IMR-90 (cell line): ENCODE results near the gene CMPK2. TPM values are rescaled to one million over a fixed set of nuclear protein-coding genes. Genes with fewer than 3 reads are reported as not detected.

ENCODE experiments used
- ATAC-seq: fragments of 200-7000 bp; cut with Tn5 transposase; 2 replicates; pipeline ENCODE4 v1.9.1; 2020; ENCODE audit warnings: low read depth, mild to moderate bottlenecking, moderate library complexity
- BruUV-seq: library from RNA; stranded (reverse); fragments of 400-500 nt; replicated peaks from 2 replicates; lab custom pipeline; 2021; lab: Mats Ljungman, UMichigan
- CTCF ChIA-PET: fragments of 300-600 bp; formaldehyde crosslinking; extraction: SDS; loops from one replicate; lab custom pipeline; 2021; ENCODE audit warnings: antibody characterized with exemption; lab: Yijun Ruan, JAX
- POLR2A ChIA-PET: fragments of 300-600 bp; sonication (Branson Sonifier 250); formaldehyde crosslinking; loops from one replicate; lab custom pipeline; 2022; ENCODE audit warnings: antibody characterized with exemption; ENCODE audit not compliant: unreplicated experiment; lab: Charles Lee
- DNase-seq: peaks from one replicate; pipeline ENCODE4 v3.0.0; 2013
- H2AFZ ChIP-seq: replicated peaks from 2 replicates; pipeline ENCODE3; 2013; ENCODE audit warnings: low read length, mild to moderate bottlenecking; ENCODE audit not compliant: poor library complexity
- H2AK5ac ChIP-seq: 2 replicates; pipeline ENCODE4 v1.6.1; 2013; ENCODE audit warnings: low read depth, low read length, inconsistent platforms
- H2AK9ac ChIP-seq: replicated peaks from 2 replicates; pipeline ENCODE3; 2013; ENCODE audit warnings: mild to moderate bottlenecking, low read depth, low read length, moderate library complexity; ENCODE audit not compliant: poor library complexity
- H2BK120ac ChIP-seq: 2 replicates; pipeline ENCODE4 v1.6.1; 2013; ENCODE audit warnings: low read depth, low read length, inconsistent platforms
- H2BK15ac ChIP-seq: 3 replicates; pipeline ENCODE4 v1.6.1; 2013; ENCODE audit warnings: low read depth, low read length, inconsistent platforms
- H2BK20ac ChIP-seq: 2 replicates; pipeline ENCODE4 v1.6.1; 2013; ENCODE audit warnings: low read depth, mild to moderate bottlenecking, inconsistent platforms, low read length, moderate library complexity
- H2BK5ac ChIP-seq: 2 replicates; pipeline ENCODE4 v1.6.1; 2013; ENCODE audit warnings: mild to moderate bottlenecking, low read depth, low read length, inconsistent platforms; ENCODE audit not compliant: poor library complexity, severe bottlenecking
- H3K14ac ChIP-seq: replicated peaks from 2 replicates; pipeline ENCODE4 v1.6.1; 2013; ENCODE audit warnings: low read depth, low read length, inconsistent platforms
- H3K18ac ChIP-seq: 2 replicates; pipeline ENCODE4 v1.6.1; 2013; ENCODE audit warnings: low read depth, low read length, control low read depth
- H3K23ac ChIP-seq: 2 replicates; pipeline ENCODE4 v1.6.1; 2013; ENCODE audit warnings: low read depth, low read length, inconsistent platforms
- H3K27ac ChIP-seq: 2 replicates; pipeline ENCODE4 v1.5.1; 2013; ENCODE audit warnings: mild to moderate bottlenecking, control low read depth, low read length; ENCODE audit not compliant: insufficient read depth
- H3K27me3 ChIP-seq: 2 replicates; pipeline ENCODE4 v1.6.1; 2013; ENCODE audit warnings: low read length; ENCODE audit not compliant: control insufficient read depth, insufficient read depth
- H3K36me3 ChIP-seq: 2 replicates; pipeline ENCODE4 v1.6.1; 2013; ENCODE audit warnings: low read length, mixed read lengths; ENCODE audit not compliant: control insufficient read depth, insufficient read depth
- H3K4ac ChIP-seq: 2 replicates; pipeline ENCODE4 v1.6.1; 2013; ENCODE audit warnings: low read depth, low read length, inconsistent platforms
- H3K4me1 ChIP-seq: 2 replicates; pipeline ENCODE4 v1.6.1; 2013; ENCODE audit warnings: low read length, mixed read lengths; ENCODE audit not compliant: control insufficient read depth, insufficient read depth
- H3K4me2 ChIP-seq: 2 replicates; pipeline ENCODE4 v1.6.1; 2013; ENCODE audit warnings: low read depth, mild to moderate bottlenecking, control low read depth, low read length, moderate library complexity
- H3K4me3 ChIP-seq: 2 replicates; pipeline ENCODE4 v1.5.1; 2013; ENCODE audit warnings: low read depth, mild to moderate bottlenecking, control low read depth, low read length, moderate library complexity; ENCODE audit not compliant: insufficient read depth
- H3K56ac ChIP-seq: 2 replicates; pipeline ENCODE4 v1.6.1; 2013; ENCODE audit warnings: low read length, inconsistent platforms; ENCODE audit not compliant: insufficient read depth; ENCODE audit errors: extremely low read depth
- H3K79me1 ChIP-seq, 2 experiments: 2 replicates each; pipeline ENCODE4 v1.6.1; 2013; ENCODE audit warnings: low read length in 2 of 2, inconsistent platforms in 1 of 2, low read depth in 1 of 2
- H3K9ac ChIP-seq: 2 replicates; pipeline ENCODE4 v1.6.1; 2013; ENCODE audit warnings: low read depth, low read length, control low read depth
- H3K9me1 ChIP-seq: 2 replicates; pipeline ENCODE4 v1.6.1; 2013; ENCODE audit warnings: low read length, inconsistent platforms; ENCODE audit not compliant: insufficient read depth
- H3K9me3 ChIP-seq: 2 replicates; pipeline ENCODE4 v1.6.1; 2013; ENCODE audit warnings: low read length; ENCODE audit not compliant: control insufficient read depth, insufficient read depth
- H4K20me1 ChIP-seq: 2 replicates; pipeline ENCODE4 v1.6.1; 2013; ENCODE audit warnings: low read length, inconsistent platforms; ENCODE audit not compliant: insufficient read depth
- H4K5ac ChIP-seq: 2 replicates; pipeline ENCODE4 v1.6.1; 2013; ENCODE audit warnings: mild to moderate bottlenecking, low read depth, low read length, control low read depth
- H4K8ac ChIP-seq, 2 experiments: 2 replicates each; pipeline ENCODE4 v1.6.1; 2013; ENCODE audit warnings: low read depth in 2 of 2, low read length in 2 of 2, control low read depth in 1 of 2, inconsistent platforms in 1 of 2
- H4K91ac ChIP-seq: 2 replicates; pipeline ENCODE4 v1.6.1; 2013; ENCODE audit warnings: low read depth, low read length, inconsistent platforms; ENCODE audit not compliant: insufficient read depth
- CTCF ChIP-seq: conservative IDR thresholded peaks from 2 replicates; pipeline ENCODE4 v1.5.1; 2012; ENCODE audit warnings: mild to moderate bottlenecking, low read depth, low read length, improper control_type of control experiment
- ELK1 ChIP-seq: fragments of 150-350 bp; IDR thresholded peaks from 2 replicates; pipeline ENCODE4 v1.6.1; 2016; ENCODE audit warnings: low read depth, mild to moderate bottlenecking, low read length, moderate library complexity, borderline replicate concordance
- FOS ChIP-seq: fragments of 150-350 bp; IDR thresholded peaks from 2 replicates; pipeline ENCODE4 v1.6.1; 2016; ENCODE audit warnings: low read depth, low read length
- MXI1 ChIP-seq: IDR thresholded peaks from 2 replicates; pipeline ENCODE4 v1.6.1; 2012; ENCODE audit warnings: low read depth, mild to moderate bottlenecking, low read length, moderate library complexity, borderline replicate concordance
- POLR2A ChIP-seq: IDR thresholded peaks from 2 replicates; pipeline ENCODE4 v1.6.1; 2012; ENCODE audit warnings: mild to moderate bottlenecking, low read depth, low read length
- RCOR1 ChIP-seq: IDR thresholded peaks from 2 replicates; pipeline ENCODE4 v1.6.1; 2012; ENCODE audit warnings: mild to moderate bottlenecking, low read length, improper control_type of control experiment; ENCODE audit not compliant: insufficient replicate concordance
- RFX5 ChIP-seq: IDR thresholded peaks from 2 replicates; pipeline ENCODE4 v1.8.0; 2012; ENCODE audit warnings: low read depth, mild to moderate bottlenecking, low read length, moderate library complexity
- USF2 ChIP-seq: fragments of 150-350 bp; IDR thresholded peaks from 2 replicates; pipeline ENCODE4 v1.6.1; 2017; ENCODE audit warnings: mild to moderate bottlenecking, antibody characterized with exemption, low read length, low read depth
- WGBS, 2 experiments: methylation state at CpG; one replicate each; pipeline versions ENCODE4 v1.1.5 to v1.1.7; 2013; ENCODE audit warnings: missing lambda C conversion rate in 2 of 2; ENCODE audit not compliant: insufficient read length in 1 of 2; ENCODE audit errors: extremely low coverage in 2 of 2; 5-methylcytosine and 5-hydroxymethylcytosine counted together
- dilution Hi-C: fragments of 300-500 bp; cut with HindIII; formaldehyde crosslinking; loops from one replicate; pipeline ENCODE4 v1.14.3; 2018; ENCODE audit warnings: low sequenced_read_pairs; ENCODE audit not compliant: unreplicated experiment
- in situ Hi-C: fragments of 300-500 bp; cut with MboI; formaldehyde crosslinking; loops from 3 replicates; pipeline ENCODE4 v1.14.3; 2019; ENCODE audit warnings: low sequenced_read_pairs, inconsistent platforms, mixed read lengths
- intact Hi-C: fragments of 100-400 bp; cut with micrococcal nuclease; formaldehyde crosslinking; loops from 2 replicates; pipeline ENCODE4 v1.10.0; 2022
- polyA plus RNA-seq, 3 experiments: library from polyadenylated mRNA; depleted of rRNA; stranded (reverse); fragments of >200 nt; gene quantifications; 2 replicates each; pipeline ENCODE4 v1.2.3, GENCODE V29; 2012; ENCODE audit warnings: low replicate concordance in 1 of 3
- total RNA-seq: library from RNA; depleted of rRNA; stranded (reverse); fragments of >200 nt; gene quantifications from 2 replicates; pipeline ENCODE4 v1.2.3, GENCODE V29; 2012

Gene CMPK2
- total and polyA plus RNA-seq, 2 of the 4 experiments (the other 2 are of a cell fraction), result 0.03 to 0.18 TPM

GRCh38 chr2:6820236-6820635 lies 45.5 kb downstream of the CMPK2 start:
- no peak overlapping the region for H2BK20ac ChIP-seq
- dilution Hi-C loops (no loop called here), intact Hi-C loops (no loop called here), in situ Hi-C loops (no loop called here)
- ChIA-PET CTCF (no interaction called here), POLR2A (no interaction called here)
- no peak overlapping the region for H4K8ac ChIP-seq
- no peak overlapping the region for H3K23ac ChIP-seq
- TF ChIP-seq RFX5 (no peak), POLR2A (no peak), USF2 (no peak), MXI1 (no peak), FOS (no peak), RCOR1 (no peak), ELK1 (no peak), CTCF (no peak)
- H2BK5ac ChIP-seq, result no peak overlapping the region
- no peak overlapping the region for H2BK15ac ChIP-seq
- no peak overlapping the region for H4K91ac ChIP-seq
- H3K4ac ChIP-seq, result no peak overlapping the region
- H3K56ac ChIP-seq, result no peak overlapping the region
- no peaks in the 10 kb centered on the region for H3K9me1 ChIP-seq
- H3K4me3 ChIP-seq, result no peak overlapping the region
- H2BK120ac ChIP-seq, result no peak overlapping the region
- DNase-seq (no peak), ATAC-seq (no peak)
- H2AFZ ChIP-seq, result no peak overlapping the region
- no TSS peak for BruUV-seq
- no peak overlapping the region for H2AK9ac ChIP-seq
- peaks cover 8% of the 10 kb centered on the region for H3K4me1 ChIP-seq
- H4K20me1 ChIP-seq, result no peaks in the 10 kb centered on the region
- H2AK5ac ChIP-seq, result no peak overlapping the region
- H3K27ac ChIP-seq, result no peak overlapping the region
- H3K4me2 ChIP-seq, result no peak overlapping the region
- no peaks in the 10 kb centered on the region for H3K79me1 ChIP-seq
- H3K9ac ChIP-seq, result no peak overlapping the region
- H3K36me3 ChIP-seq, result no peaks in the 10 kb centered on the region
- no peak overlapping the region for H3K14ac ChIP-seq
- no peaks in the 10 kb centered on the region for H3K9me3 ChIP-seq
- 76% methylated on average over 5 of the region's 5 CpGs; no CpG with 5 or more reads in 1 of the 2 experiments for WGBS, 2 experiments
- H3K18ac ChIP-seq, result no peak overlapping the region
- no peaks in the 10 kb centered on the region for H3K27me3 ChIP-seq
- no peak overlapping the region for H4K5ac ChIP-seq
